MM.1S (cell line): Measurements from ENCODE around the gene CDH12.

Source experiments
- DNase-seq: peaks from one replicate; pipeline ENCODE4 v3.0.0-alpha.2; 2015
- H2AFZ ChIP-seq: fragments of 300-600 bp; sonication (generic); 2 replicates; pipeline ENCODE4 v1.6.0; 2016; ENCODE audit warnings: antibody characterized with exemption, low read length
- H3F3A ChIP-seq: fragments of 300-600 bp; sonication (generic); 2 replicates; pipeline ENCODE4 v1.6.1; 2016; ENCODE audit warnings: mild to moderate bottlenecking, antibody characterized with exemption, low read length, moderate library complexity, mixed read lengths; ENCODE audit not compliant: insufficient read depth
- H3K27ac ChIP-seq: fragments of 300-600 bp; sonication (generic); 2 replicates; pipeline ENCODE4 v1.5.1; 2016; ENCODE audit warnings: mild to moderate bottlenecking, low read length
- H3K27me3 ChIP-seq: fragments of 300-600 bp; sonication (generic); replicated peaks from 2 replicates; pipeline ENCODE4 v1.6.0; 2016; ENCODE audit warnings: low read length; ENCODE audit not compliant: insufficient read depth
- H3K36me3 ChIP-seq: fragments of 300-600 bp; sonication (generic); replicated peaks from 2 replicates; pipeline ENCODE4 v1.6.1; 2016; ENCODE audit warnings: mild to moderate bottlenecking, low read length, mixed read lengths; ENCODE audit not compliant: insufficient read depth
- H3K4me1 ChIP-seq: fragments of 300-600 bp; sonication (generic); 2 replicates; pipeline ENCODE4 v1.6.1; 2016; ENCODE audit warnings: low read length, mixed read lengths
- H3K4me2 ChIP-seq: fragments of 300-600 bp; sonication (generic); 2 replicates; pipeline ENCODE4 v1.6.0; 2016; ENCODE audit warnings: low read depth, low read length
- H3K4me3 ChIP-seq: fragments of 300-600 bp; sonication (generic); 2 replicates; pipeline ENCODE4 v1.5.1; 2016; ENCODE audit warnings: low read length, mixed read lengths
- H3K79me2 ChIP-seq: fragments of 300-600 bp; sonication (generic); 2 replicates; pipeline ENCODE4 v1.6.1; 2016; ENCODE audit warnings: mixed run types, low read length, mixed read lengths
- H3K9ac ChIP-seq: fragments of 300-600 bp; sonication (generic); 2 replicates; pipeline ENCODE4 v1.6.1; 2016; ENCODE audit warnings: low read length, mixed read lengths
- H3K9me2 ChIP-seq: fragments of 300-600 bp; sonication (generic); replicated peaks from 2 replicates; pipeline ENCODE4 v1.6.1; 2016; ENCODE audit warnings: mild to moderate bottlenecking, low read length, mixed read lengths; ENCODE audit not compliant: insufficient read depth
- H3K9me3 ChIP-seq: fragments of 300-600 bp; sonication (generic); replicated peaks from 2 replicates; pipeline ENCODE4 v1.6.1; 2016; ENCODE audit warnings: mild to moderate bottlenecking, low read length, mixed read lengths; ENCODE audit not compliant: insufficient read depth
- H4K20me1 ChIP-seq: fragments of 300-600 bp; sonication (generic); 2 replicates; pipeline ENCODE4 v1.6.1; 2016; ENCODE audit warnings: mild to moderate bottlenecking, low read length, moderate library complexity, mixed read lengths; ENCODE audit not compliant: insufficient read depth
- EZH2 ChIP-seq: fragments of 300-600 bp; sonication (generic); optimal IDR thresholded peaks from 2 replicates; pipeline ENCODE3; 2017; ENCODE audit warnings: low read depth, mild to moderate bottlenecking, antibody characterized with exemption, low read length, mixed read lengths
- EZH2phosphoT487 ChIP-seq: fragments of 300-600 bp; sonication (generic); IDR thresholded peaks from 2 replicates; pipeline ENCODE4 v1.6.1; 2018; ENCODE audit warnings: antibody characterized with exemption, low read length
- TF ChIP-seq, protein P1 (sequence below): fragments of 300-600 bp; sonication (generic); IDR thresholded peaks from 2 replicates; pipeline ENCODE4 v1.5.1; 2016; ENCODE audit warnings: antibody characterized with exemption, low read length, mixed read lengths

CDH12 gene

DNA sequence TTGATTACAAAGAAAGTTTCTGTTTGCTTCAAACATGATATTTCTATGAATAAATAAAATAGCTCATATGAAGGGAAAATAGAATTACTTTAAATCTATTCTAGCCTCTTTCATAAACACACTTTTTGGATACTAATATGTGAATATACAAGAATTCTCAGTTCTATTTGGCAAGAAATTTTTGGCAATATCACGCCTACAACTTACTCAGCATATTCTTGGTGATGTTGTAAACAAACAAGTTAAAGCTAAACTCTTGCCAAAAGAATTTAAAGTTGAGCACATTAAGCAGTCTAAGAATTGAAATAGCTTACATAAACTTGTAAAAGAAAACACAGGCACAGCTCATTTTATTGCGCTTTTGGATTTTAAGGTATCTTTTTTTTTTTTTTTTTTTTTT lies 209.8 kb downstream of the CDH12 start:
- TF ChIP-seq, protein P1, sequence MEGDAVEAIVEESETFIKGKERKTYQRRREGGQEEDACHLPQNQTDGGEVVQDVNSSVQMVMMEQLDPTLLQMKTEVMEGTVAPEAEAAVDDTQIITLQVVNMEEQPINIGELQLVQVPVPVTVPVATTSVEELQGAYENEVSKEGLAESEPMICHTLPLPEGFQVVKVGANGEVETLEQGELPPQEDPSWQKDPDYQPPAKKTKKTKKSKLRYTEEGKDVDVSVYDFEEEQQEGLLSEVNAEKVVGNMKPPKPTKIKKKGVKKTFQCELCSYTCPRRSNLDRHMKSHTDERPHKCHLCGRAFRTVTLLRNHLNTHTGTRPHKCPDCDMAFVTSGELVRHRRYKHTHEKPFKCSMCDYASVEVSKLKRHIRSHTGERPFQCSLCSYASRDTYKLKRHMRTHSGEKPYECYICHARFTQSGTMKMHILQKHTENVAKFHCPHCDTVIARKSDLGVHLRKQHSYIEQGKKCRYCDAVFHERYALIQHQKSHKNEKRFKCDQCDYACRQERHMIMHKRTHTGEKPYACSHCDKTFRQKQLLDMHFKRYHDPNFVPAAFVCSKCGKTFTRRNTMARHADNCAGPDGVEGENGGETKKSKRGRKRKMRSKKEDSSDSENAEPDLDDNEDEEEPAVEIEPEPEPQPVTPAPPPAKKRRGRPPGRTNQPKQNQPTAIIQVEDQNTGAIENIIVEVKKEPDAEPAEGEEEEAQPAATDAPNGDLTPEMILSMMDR = no peak
- TF ChIP-seq EZH2phosphoT487 (no peak), EZH2 (no peak)
- H3K9ac ChIP-seq = no peak overlapping the region
- DNase-seq = no peak
- no peaks in the 10 kb centered on the region for H3K79me2 ChIP-seq
- no peaks in the 10 kb centered on the region for H3K9me2 ChIP-seq
- H4K20me1 ChIP-seq = no peaks in the 10 kb centered on the region
- no peaks in the 10 kb centered on the region for H3K36me3 ChIP-seq
- no peak overlapping the region for H3K4me2 ChIP-seq
- no peak overlapping the region for H2AFZ ChIP-seq
- no peaks in the 10 kb centered on the region for H3K4me1 ChIP-seq
- H3K4me3 ChIP-seq = no peak overlapping the region
- no peaks in the 10 kb centered on the region for H3F3A ChIP-seq
- H3K27ac ChIP-seq = no peak overlapping the region
- no peaks in the 10 kb centered on the region for H3K27me3 ChIP-seq
- H3K9me3 ChIP-seq = no peaks in the 10 kb centered on the region

DNA sequence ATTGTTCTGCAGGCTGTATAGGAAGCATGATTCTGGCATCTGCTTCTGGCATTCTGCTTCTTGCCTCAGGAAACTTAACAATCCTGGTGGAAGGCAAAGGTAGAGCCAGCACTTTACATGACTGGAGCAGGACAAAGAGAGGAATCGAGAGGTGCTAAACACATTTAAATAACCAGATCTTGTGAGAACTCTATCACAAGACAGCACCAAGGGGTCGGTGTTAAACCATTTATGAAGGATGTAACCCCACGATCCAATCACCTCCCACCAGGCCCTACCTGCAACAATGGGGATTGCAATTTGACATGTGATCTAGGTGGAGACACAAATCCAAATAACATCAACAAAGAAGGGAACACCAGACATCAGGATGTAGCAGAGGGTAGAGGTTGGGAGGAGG lies 221.5 kb downstream of the CDH12 start:
- H4K20me1 ChIP-seq = no peaks in the 10 kb centered on the region
- TF ChIP-seq, protein P1 = no peak
- TF ChIP-seq EZH2 (no peak), EZH2phosphoT487 (no peak)
- no peaks in the 10 kb centered on the region for H3K27me3 ChIP-seq
- no peaks in the 10 kb centered on the region for H3K9me3 ChIP-seq
- H2AFZ ChIP-seq = no peak overlapping the region
- no peaks in the 10 kb centered on the region for H3K36me3 ChIP-seq
- no peaks in the 10 kb centered on the region for H3K9me2 ChIP-seq
- no peak overlapping the region for H3K27ac ChIP-seq
- no peak overlapping the region for H3K9ac ChIP-seq
- H3F3A ChIP-seq = no peaks in the 10 kb centered on the region
- H3K4me3 ChIP-seq = no peak overlapping the region
- no peaks in the 10 kb centered on the region for H3K4me1 ChIP-seq
- H3K4me2 ChIP-seq = no peak overlapping the region
- H3K79me2 ChIP-seq = no peaks in the 10 kb centered on the region
- DNase-seq = no peak

DNA sequence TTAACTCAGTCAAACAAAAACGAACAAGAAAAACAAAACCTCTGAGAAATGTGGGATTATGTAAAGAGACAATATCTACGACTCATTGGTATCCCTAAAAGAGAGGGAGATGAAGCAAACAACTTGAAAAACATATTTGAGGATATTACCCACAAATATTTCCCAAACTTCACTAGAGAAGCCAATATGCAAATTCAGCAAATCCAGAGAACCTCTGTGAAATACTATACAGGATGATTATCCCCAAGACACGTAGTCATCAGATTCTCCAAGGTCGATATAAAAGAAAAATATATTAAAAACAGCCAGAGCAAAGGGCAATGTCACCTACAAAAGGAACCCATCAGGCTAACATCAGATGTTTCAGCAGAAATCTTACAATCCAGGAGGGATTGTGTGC lies 226.1 kb downstream of the CDH12 start:
- Histone ChIP-seq H3K4me1 (no peaks in the 10 kb centered on the region), H3F3A (no peaks in the 10 kb centered on the region), H3K79me2 (no peaks in the 10 kb centered on the region), H3K36me3 (no peaks in the 10 kb centered on the region), H4K20me1 (no peaks in the 10 kb centered on the region), H3K9ac (no peak overlapping the region), H3K27ac (no peak overlapping the region), H3K27me3 (no peaks in the 10 kb centered on the region), H2AFZ (no peak overlapping the region), H3K4me3 (no peak overlapping the region), H3K4me2 (no peak overlapping the region), H3K9me2 (no peaks in the 10 kb centered on the region), H3K9me3 (no peaks in the 10 kb centered on the region)
- DNase-seq = no peak
- TF ChIP-seq EZH2phosphoT487 (no peak), EZH2 (no peak)
- TF ChIP-seq, protein P1 = no peak
